IMR-90 (cell line): ENCODE data around the gene OR4D5. TPM values are rescaled to one million over a fixed set of nuclear protein-coding genes. Genes with fewer than 3 reads are reported as not detected.
A peak's percentile ranks its signal among the peaks of the same experiment; 100 is the strongest.

Experiments used
- ATAC-seq: fragments of 200-7000 bp; cut with Tn5 transposase; 2 replicates; pipeline ENCODE4 v1.9.1; 2020; ENCODE audit warnings: low read depth, mild to moderate bottlenecking, moderate library complexity
- BruUV-seq: library from RNA; stranded (reverse); fragments of 400-500 nt; replicated peaks from 2 replicates; lab custom pipeline; 2021; lab: Mats Ljungman, UMichigan
- CTCF ChIA-PET: fragments of 300-600 bp; formaldehyde crosslinking; extraction: SDS; loops from one replicate; lab custom pipeline; 2021; ENCODE audit warnings: antibody characterized with exemption; lab: Yijun Ruan, JAX
- POLR2A ChIA-PET: fragments of 300-600 bp; sonication (Branson Sonifier 250); formaldehyde crosslinking; loops from one replicate; lab custom pipeline; 2022; ENCODE audit warnings: antibody characterized with exemption; ENCODE audit not compliant: unreplicated experiment; lab: Charles Lee
- DNase-seq: peaks from one replicate; pipeline ENCODE4 v3.0.0; 2013
- H2AFZ ChIP-seq: replicated peaks from 2 replicates; pipeline ENCODE3; 2013; ENCODE audit warnings: low read length, mild to moderate bottlenecking; ENCODE audit not compliant: poor library complexity
- H2AK5ac ChIP-seq: 2 replicates; pipeline ENCODE4 v1.6.1; 2013; ENCODE audit warnings: low read depth, low read length, inconsistent platforms
- H2AK9ac ChIP-seq: replicated peaks from 2 replicates; pipeline ENCODE3; 2013; ENCODE audit warnings: mild to moderate bottlenecking, low read depth, low read length, moderate library complexity; ENCODE audit not compliant: poor library complexity
- H2BK120ac ChIP-seq: 2 replicates; pipeline ENCODE4 v1.6.1; 2013; ENCODE audit warnings: low read depth, low read length, inconsistent platforms
- H2BK15ac ChIP-seq: 3 replicates; pipeline ENCODE4 v1.6.1; 2013; ENCODE audit warnings: low read depth, low read length, inconsistent platforms
- H2BK20ac ChIP-seq: 2 replicates; pipeline ENCODE4 v1.6.1; 2013; ENCODE audit warnings: low read depth, mild to moderate bottlenecking, inconsistent platforms, low read length, moderate library complexity
- H2BK5ac ChIP-seq: 2 replicates; pipeline ENCODE4 v1.6.1; 2013; ENCODE audit warnings: mild to moderate bottlenecking, low read depth, low read length, inconsistent platforms; ENCODE audit not compliant: poor library complexity, severe bottlenecking
- H3K14ac ChIP-seq: replicated peaks from 2 replicates; pipeline ENCODE4 v1.6.1; 2013; ENCODE audit warnings: low read depth, low read length, inconsistent platforms
- H3K18ac ChIP-seq: 2 replicates; pipeline ENCODE4 v1.6.1; 2013; ENCODE audit warnings: low read depth, low read length, control low read depth
- H3K23ac ChIP-seq: 2 replicates; pipeline ENCODE4 v1.6.1; 2013; ENCODE audit warnings: low read depth, low read length, inconsistent platforms
- H3K27ac ChIP-seq: 2 replicates; pipeline ENCODE4 v1.5.1; 2013; ENCODE audit warnings: mild to moderate bottlenecking, control low read depth, low read length; ENCODE audit not compliant: insufficient read depth
- H3K27me3 ChIP-seq: 2 replicates; pipeline ENCODE4 v1.6.1; 2013; ENCODE audit warnings: low read length; ENCODE audit not compliant: control insufficient read depth, insufficient read depth
- H3K36me3 ChIP-seq: 2 replicates; pipeline ENCODE4 v1.6.1; 2013; ENCODE audit warnings: low read length, mixed read lengths; ENCODE audit not compliant: control insufficient read depth, insufficient read depth
- H3K4ac ChIP-seq: 2 replicates; pipeline ENCODE4 v1.6.1; 2013; ENCODE audit warnings: low read depth, low read length, inconsistent platforms
- H3K4me1 ChIP-seq: 2 replicates; pipeline ENCODE4 v1.6.1; 2013; ENCODE audit warnings: low read length, mixed read lengths; ENCODE audit not compliant: control insufficient read depth, insufficient read depth
- H3K4me2 ChIP-seq: 2 replicates; pipeline ENCODE4 v1.6.1; 2013; ENCODE audit warnings: low read depth, mild to moderate bottlenecking, control low read depth, low read length, moderate library complexity
- H3K4me3 ChIP-seq: 2 replicates; pipeline ENCODE4 v1.5.1; 2013; ENCODE audit warnings: low read depth, mild to moderate bottlenecking, control low read depth, low read length, moderate library complexity; ENCODE audit not compliant: insufficient read depth
- H3K56ac ChIP-seq: 2 replicates; pipeline ENCODE4 v1.6.1; 2013; ENCODE audit warnings: low read length, inconsistent platforms; ENCODE audit not compliant: insufficient read depth; ENCODE audit errors: extremely low read depth
- H3K79me1 ChIP-seq, 2 experiments: 2 replicates each; pipeline ENCODE4 v1.6.1; 2013; ENCODE audit warnings: low read length in 2 of 2, inconsistent platforms in 1 of 2, low read depth in 1 of 2
- H3K9ac ChIP-seq: 2 replicates; pipeline ENCODE4 v1.6.1; 2013; ENCODE audit warnings: low read depth, low read length, control low read depth
- H3K9me1 ChIP-seq: 2 replicates; pipeline ENCODE4 v1.6.1; 2013; ENCODE audit warnings: low read length, inconsistent platforms; ENCODE audit not compliant: insufficient read depth
- H3K9me3 ChIP-seq: 2 replicates; pipeline ENCODE4 v1.6.1; 2013; ENCODE audit warnings: low read length; ENCODE audit not compliant: control insufficient read depth, insufficient read depth
- H4K20me1 ChIP-seq: 2 replicates; pipeline ENCODE4 v1.6.1; 2013; ENCODE audit warnings: low read length, inconsistent platforms; ENCODE audit not compliant: insufficient read depth
- H4K5ac ChIP-seq: 2 replicates; pipeline ENCODE4 v1.6.1; 2013; ENCODE audit warnings: mild to moderate bottlenecking, low read depth, low read length, control low read depth
- H4K8ac ChIP-seq, 2 experiments: 2 replicates each; pipeline ENCODE4 v1.6.1; 2013; ENCODE audit warnings: low read depth in 2 of 2, low read length in 2 of 2, control low read depth in 1 of 2, inconsistent platforms in 1 of 2
- H4K91ac ChIP-seq: 2 replicates; pipeline ENCODE4 v1.6.1; 2013; ENCODE audit warnings: low read depth, low read length, inconsistent platforms; ENCODE audit not compliant: insufficient read depth
- BHLHE40 ChIP-seq: fragments of 150-350 bp; IDR thresholded peaks from 2 replicates; pipeline ENCODE4 v1.6.1; 2016; ENCODE audit warnings: mild to moderate bottlenecking, low read depth, low read length
- MAFK ChIP-seq: IDR thresholded peaks from 2 replicates; pipeline ENCODE4 v1.6.1; 2012; ENCODE audit warnings: low read depth, low read length, improper control_type of control experiment
- MAZ ChIP-seq: IDR thresholded peaks from 2 replicates; pipeline ENCODE4 v1.6.1; 2012; ENCODE audit warnings: low read depth, mild to moderate bottlenecking, low read length, improper control_type of control experiment, moderate library complexity, borderline replicate concordance
- RFX5 ChIP-seq: IDR thresholded peaks from 2 replicates; pipeline ENCODE4 v1.8.0; 2012; ENCODE audit warnings: low read depth, mild to moderate bottlenecking, low read length, moderate library complexity
- WGBS, 2 experiments: methylation state at CpG; one replicate each; pipeline versions ENCODE4 v1.1.5 to v1.1.7; 2013; ENCODE audit warnings: missing lambda C conversion rate in 2 of 2; ENCODE audit not compliant: insufficient read length in 1 of 2; ENCODE audit errors: extremely low coverage in 2 of 2; 5-methylcytosine and 5-hydroxymethylcytosine counted together
- dilution Hi-C: fragments of 300-500 bp; cut with HindIII; formaldehyde crosslinking; loops from one replicate; pipeline ENCODE4 v1.14.3; 2018; ENCODE audit warnings: low sequenced_read_pairs; ENCODE audit not compliant: unreplicated experiment
- in situ Hi-C: fragments of 300-500 bp; cut with MboI; formaldehyde crosslinking; loops from 3 replicates; pipeline ENCODE4 v1.14.3; 2019; ENCODE audit warnings: low sequenced_read_pairs, inconsistent platforms, mixed read lengths
- intact Hi-C: fragments of 100-400 bp; cut with micrococcal nuclease; formaldehyde crosslinking; loops from 2 replicates; pipeline ENCODE4 v1.10.0; 2022
- polyA plus RNA-seq, 3 experiments: library from polyadenylated mRNA; depleted of rRNA; stranded (reverse); fragments of >200 nt; gene quantifications; 2 replicates each; pipeline ENCODE4 v1.2.3, GENCODE V29; 2012; ENCODE audit warnings: low replicate concordance in 1 of 3
- total RNA-seq: library from RNA; depleted of rRNA; stranded (reverse); fragments of >200 nt; gene quantifications from 2 replicates; pipeline ENCODE4 v1.2.3, GENCODE V29; 2012
- TF ChIP-seq, protein P1 (sequence below): fragments of 150-350 bp; IDR thresholded peaks from 2 replicates; pipeline ENCODE4 v1.6.1; 2017; ENCODE audit warnings: mild to moderate bottlenecking, antibody characterized with exemption, low read length, low read depth

The OR4D5 gene
- total and polyA plus RNA-seq, 2 of the 4 experiments (the other 2 are of a cell fraction), result not detected

- Histone ChIP-seq H3K23ac (no peak within 1 kb of the TSS), H3K36me3 (no peaks in the 10 kb centered on the region), H3K18ac (no peak within 1 kb of the TSS), H2AK9ac (no peak within 1 kb of the TSS), H2BK20ac (no peak within 1 kb of the TSS), H3K4me3 (no peak within 1 kb of the TSS), H3K9ac (no peak within 1 kb of the TSS), H2AFZ (peak within 1 kb of the TSS; percentile 48), H2BK15ac (no peak within 1 kb of the TSS), H4K8ac (no peak within 1 kb of the TSS), H3K4me2 (no peak within 1 kb of the TSS), H3K14ac (no peak within 1 kb of the TSS), H4K20me1 (no peaks in the 10 kb centered on the region), H3K27me3 (no peaks in the 10 kb centered on the region), H4K91ac (no peak within 1 kb of the TSS), H3K4ac (no peak within 1 kb of the TSS), H3K9me3 (peaks cover 17% of the 10 kb centered on the region), H3K79me1 (no peaks in the 10 kb centered on the region), H3K4me1 (no peaks in the 10 kb centered on the region), H4K5ac (no peak within 1 kb of the TSS), H2AK5ac (no peak within 1 kb of the TSS), H2BK120ac (no peak within 1 kb of the TSS), H3K9me1 (no peaks in the 10 kb centered on the region), H2BK5ac (no peak within 1 kb of the TSS), H3K56ac (no peak within 1 kb of the TSS), H3K27ac (no peak within 1 kb of the TSS)
- TF ChIP-seq, protein P1, sequence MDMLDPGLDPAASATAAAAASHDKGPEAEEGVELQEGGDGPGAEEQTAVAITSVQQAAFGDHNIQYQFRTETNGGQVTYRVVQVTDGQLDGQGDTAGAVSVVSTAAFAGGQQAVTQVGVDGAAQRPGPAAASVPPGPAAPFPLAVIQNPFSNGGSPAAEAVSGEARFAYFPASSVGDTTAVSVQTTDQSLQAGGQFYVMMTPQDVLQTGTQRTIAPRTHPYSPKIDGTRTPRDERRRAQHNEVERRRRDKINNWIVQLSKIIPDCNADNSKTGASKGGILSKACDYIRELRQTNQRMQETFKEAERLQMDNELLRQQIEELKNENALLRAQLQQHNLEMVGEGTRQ, result no peak
- no peak for TF ChIP-seq MAFK
- no peak for TF ChIP-seq RFX5
- no peak for TF ChIP-seq BHLHE40
- no peak for TF ChIP-seq MAZ
- dilution Hi-C loops (no loop called here), in situ Hi-C loops (no loop called here), intact Hi-C loops (no loop called here)
- no peak for DNase-seq
- ATAC-seq, result no peak
- WGBS, 2 experiments, result no CpG with 5 or more reads among the region's 3 CpGs
- ChIA-PET POLR2A (no interaction called here), CTCF (no interaction called here)
- no TSS peak for BruUV-seq
Measured at GRCh38 chr11:123943738-123944137, 4.3 kb downstream of the OR4D5 start, which contains the start of gene OR6T1. TSS of gene OR6T1 (minus strand) at chr11:123943838. CDS start at chr11:123943838, 0 bp downstream.
